ENCODE results near the gene PRKG1.

GRCh38 chr10:52136921-52137320 lies 1062.6 kb downstream of the PRKG1 start:
- no peak for TF ChIP-seq EZH2phosphoT487 (IDR thresholded peaks at IDR 0.05; ENCODE audit: low read depth)
- TF ChIP-seq, protein P1, sequence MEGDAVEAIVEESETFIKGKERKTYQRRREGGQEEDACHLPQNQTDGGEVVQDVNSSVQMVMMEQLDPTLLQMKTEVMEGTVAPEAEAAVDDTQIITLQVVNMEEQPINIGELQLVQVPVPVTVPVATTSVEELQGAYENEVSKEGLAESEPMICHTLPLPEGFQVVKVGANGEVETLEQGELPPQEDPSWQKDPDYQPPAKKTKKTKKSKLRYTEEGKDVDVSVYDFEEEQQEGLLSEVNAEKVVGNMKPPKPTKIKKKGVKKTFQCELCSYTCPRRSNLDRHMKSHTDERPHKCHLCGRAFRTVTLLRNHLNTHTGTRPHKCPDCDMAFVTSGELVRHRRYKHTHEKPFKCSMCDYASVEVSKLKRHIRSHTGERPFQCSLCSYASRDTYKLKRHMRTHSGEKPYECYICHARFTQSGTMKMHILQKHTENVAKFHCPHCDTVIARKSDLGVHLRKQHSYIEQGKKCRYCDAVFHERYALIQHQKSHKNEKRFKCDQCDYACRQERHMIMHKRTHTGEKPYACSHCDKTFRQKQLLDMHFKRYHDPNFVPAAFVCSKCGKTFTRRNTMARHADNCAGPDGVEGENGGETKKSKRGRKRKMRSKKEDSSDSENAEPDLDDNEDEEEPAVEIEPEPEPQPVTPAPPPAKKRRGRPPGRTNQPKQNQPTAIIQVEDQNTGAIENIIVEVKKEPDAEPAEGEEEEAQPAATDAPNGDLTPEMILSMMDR (IDR thresholded peaks at IDR 0.05; ENCODE audit: low read depth, low read length) = no peak

All from OCI-LY3 (cell line).